ENCODE measurements around the gene ARL5C.
"Not testable (repeated sequence)": the region's sequence is repeated elsewhere in the genome, so short reads cannot be mapped to it uniquely, and the experiment has no call there.

Gene ARL5C

GRCh38 chr17:39139161-39139511 lies 26.8 kb downstream of the ARL5C start:
- no peak for DNase-seq

- no peak for DNase-seq
These were observed 27.4 kb downstream of the ARL5C start for GRCh38 chr17:39138431-39139160.

GRCh38 chr17:39134878-39135277 lies 31.1 kb downstream of the ARL5C start:
- DNase-seq = no peak

GRCh38 chr17:39132192-39132610 lies 33.8 kb downstream of the ARL5C start:
- DNase-seq = no peak

GRCh38 chr17:39131616-39132015 lies 34.3 kb downstream of the ARL5C start:
- DNase-seq = no peak

- no peak for DNase-seq
These were observed 35.8 kb downstream of the ARL5C start for GRCh38 chr17:39130205-39130604.

- not testable (repeated sequence) for DNase-seq
These were observed 36.4 kb downstream of the ARL5C start for GRCh38 chr17:39129544-39129943.

GRCh38 chr17:39126436-39126835 lies 39.5 kb downstream of the ARL5C start:
- no peak for DNase-seq

GRCh38 chr17:39125143-39125875 lies 40.7 kb downstream of the ARL5C start:
- DNase-seq = no peak

GRCh38 chr17:39123627-39124026 lies 42.3 kb downstream of the ARL5C start:
- no peak for DNase-seq

GRCh38 chr17:39122991-39123390 lies 43.0 kb downstream of the ARL5C start:
- no peak for DNase-seq

GRCh38 chr17:39121919-39122318 lies 44.0 kb downstream of the ARL5C start:
- DNase-seq = not testable (repeated sequence)

- no peak for DNase-seq
These were observed 47.1 kb downstream of the ARL5C start for GRCh38 chr17:39118674-39119419.

GRCh38 chr17:39116224-39116623 lies 49.7 kb downstream of the ARL5C start:
- DNase-seq = no peak

GRCh38 chr17:39115135-39115534 lies 50.8 kb downstream of the ARL5C start:
- DNase-seq = no peak

- DNase-seq = no peak
These were observed 51.2 kb downstream of the ARL5C start for GRCh38 chr17:39114723-39115122.

GRCh38 chr17:39113871-39114270 lies 52.1 kb downstream of the ARL5C start:
- no peak for DNase-seq

- DNase-seq = no peak
These were observed 55.4 kb downstream of the ARL5C start for GRCh38 chr17:39110435-39111136.

GRCh38 chr17:39108461-39109375 lies 57.2 kb downstream of the ARL5C start:
- no peak for DNase-seq

- no peak for DNase-seq
These were observed 58.0 kb downstream of the ARL5C start for GRCh38 chr17:39107973-39108372.

- no peak for DNase-seq
These were observed 58.8 kb downstream of the ARL5C start for GRCh38 chr17:39107155-39107554.
